Cardiac muscle cell (in vitro differentiated cells and primary cell): ENCODE measurements around the gene MAMDC2. TPM values are rescaled to one million over a fixed set of nuclear protein-coding genes. Genes with fewer than 3 reads are reported as not detected.

Source experiments
- DNase-seq, 2 donors: peaks; one replicate each; pipeline versions ENCODE4 v3.0.0 to v3.0.0-alpha.2; 2010 to 2017; ENCODE audit warnings: low read depth in 1 of 2, low spot score in 1 of 2
- H3K27ac ChIP-seq: fragments of 200-600 bp; sonication (generic); 2 replicates; pipeline ENCODE4 v1.5.1; 2016
- H3K27me3 ChIP-seq: fragments of 200-600 bp; sonication (generic); 2 replicates; pipeline ENCODE4 v1.6.0; 2016; ENCODE audit warnings: control low read depth
- H3K36me3 ChIP-seq: fragments of 200-600 bp; sonication (generic); 2 replicates; pipeline ENCODE4 v1.5.1; 2016; ENCODE audit warnings: control low read depth
- H3K4me1 ChIP-seq: fragments of 200-600 bp; sonication (generic); 2 replicates; pipeline ENCODE4 v1.8.1; 2017; ENCODE audit warnings: low read depth, mild to moderate bottlenecking, mixed run types
- H3K4me3 ChIP-seq: fragments of 200-600 bp; sonication (generic); 2 replicates; pipeline ENCODE4 v1.5.1; 2016; ENCODE audit warnings: mild to moderate bottlenecking
- H3K9me3 ChIP-seq: fragments of 200-600 bp; sonication (generic); 2 replicates; pipeline ENCODE4 v1.5.1; 2017; ENCODE audit warnings: low read depth, mild to moderate bottlenecking, control low read depth
- polyA plus RNA-seq: library from polyadenylated mRNA; unstranded; fragments of >200 nt; fragmentation: Nextera tagmentation; extraction: Ambion mirVana; gene quantifications from 2 replicates; pipeline ENCODE4 v1.2.1, GENCODE V29; 2016
- total RNA-seq: library from RNA; depleted of rRNA; stranded (reverse); fragments of >200 nt; gene quantifications from 2 replicates; pipeline ENCODE4 v1.2.3, GENCODE V29; 2016
- TF ChIP-seq, protein P1 (sequence below): IDR thresholded peaks from 2 replicates; pipeline ENCODE4 v1.5.1; 2012; ENCODE audit warnings: low read depth, mild to moderate bottlenecking, low read length

Gene MAMDC2
- total and polyA plus RNA-seq, 2 experiments from 2014 or later: 0.54 to 1.1 TPM

DNA sequence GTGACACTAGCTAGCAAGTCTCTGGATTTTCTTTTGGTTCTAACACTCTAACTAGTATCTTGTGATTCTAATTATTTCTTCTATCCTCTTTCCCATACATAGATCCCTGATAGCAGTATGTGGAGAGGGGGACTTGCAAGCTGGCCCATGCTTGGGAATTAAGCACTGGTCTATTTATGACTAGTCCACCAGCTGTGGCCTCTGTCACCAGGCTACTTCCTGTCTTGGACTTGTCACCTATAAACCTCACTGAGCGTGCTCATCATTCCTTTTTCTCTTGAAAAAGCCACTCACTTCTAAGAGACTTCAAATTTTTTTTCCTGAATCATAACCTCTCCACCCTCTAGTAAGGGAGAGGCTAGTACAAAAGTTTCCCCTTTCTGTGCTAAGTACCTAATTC is 32.3 kb upstream of the MAMDC2 start:
- no peaks in the 10 kb centered on the region for H3K9me3 ChIP-seq
- DNase-seq: no peak
- TF ChIP-seq, protein P1, sequence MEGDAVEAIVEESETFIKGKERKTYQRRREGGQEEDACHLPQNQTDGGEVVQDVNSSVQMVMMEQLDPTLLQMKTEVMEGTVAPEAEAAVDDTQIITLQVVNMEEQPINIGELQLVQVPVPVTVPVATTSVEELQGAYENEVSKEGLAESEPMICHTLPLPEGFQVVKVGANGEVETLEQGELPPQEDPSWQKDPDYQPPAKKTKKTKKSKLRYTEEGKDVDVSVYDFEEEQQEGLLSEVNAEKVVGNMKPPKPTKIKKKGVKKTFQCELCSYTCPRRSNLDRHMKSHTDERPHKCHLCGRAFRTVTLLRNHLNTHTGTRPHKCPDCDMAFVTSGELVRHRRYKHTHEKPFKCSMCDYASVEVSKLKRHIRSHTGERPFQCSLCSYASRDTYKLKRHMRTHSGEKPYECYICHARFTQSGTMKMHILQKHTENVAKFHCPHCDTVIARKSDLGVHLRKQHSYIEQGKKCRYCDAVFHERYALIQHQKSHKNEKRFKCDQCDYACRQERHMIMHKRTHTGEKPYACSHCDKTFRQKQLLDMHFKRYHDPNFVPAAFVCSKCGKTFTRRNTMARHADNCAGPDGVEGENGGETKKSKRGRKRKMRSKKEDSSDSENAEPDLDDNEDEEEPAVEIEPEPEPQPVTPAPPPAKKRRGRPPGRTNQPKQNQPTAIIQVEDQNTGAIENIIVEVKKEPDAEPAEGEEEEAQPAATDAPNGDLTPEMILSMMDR: no peak
- no peaks in the 10 kb centered on the region for H3K4me1 ChIP-seq
- no peaks in the 10 kb centered on the region for H3K36me3 ChIP-seq
- no peaks in the 10 kb centered on the region for H3K27me3 ChIP-seq
- H3K27ac ChIP-seq: no peak overlapping the region
- no peak overlapping the region for H3K4me3 ChIP-seq

DNA sequence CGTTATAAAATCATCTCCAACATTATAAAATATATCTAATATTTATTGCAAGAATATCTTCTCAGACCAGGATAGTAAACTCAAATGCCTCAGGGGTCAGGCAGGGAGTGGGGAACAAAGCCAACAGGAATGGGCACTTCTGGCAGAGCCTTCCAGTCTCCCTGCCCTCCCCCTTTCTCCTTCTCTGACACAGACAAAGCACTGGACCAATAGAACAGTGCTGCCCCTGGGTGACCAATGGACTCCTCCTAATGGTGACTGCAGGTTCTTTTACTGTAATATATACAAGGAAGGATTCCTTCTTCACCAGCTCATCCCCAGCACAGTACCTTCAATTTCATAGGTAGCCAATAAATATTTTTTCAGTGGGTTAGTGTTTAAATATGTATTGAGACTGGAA is 31.1 kb upstream of the MAMDC2 start:
- no peak overlapping the region for H3K27ac ChIP-seq
- no peaks in the 10 kb centered on the region for H3K4me1 ChIP-seq
- H3K27me3 ChIP-seq: no peaks in the 10 kb centered on the region
- DNase-seq: peak in 1 of 2 donors; percentile 7
- no peak overlapping the region for H3K4me3 ChIP-seq
- H3K9me3 ChIP-seq: no peaks in the 10 kb centered on the region
- TF ChIP-seq, protein P1: no peak
- no peaks in the 10 kb centered on the region for H3K36me3 ChIP-seq

DNA sequence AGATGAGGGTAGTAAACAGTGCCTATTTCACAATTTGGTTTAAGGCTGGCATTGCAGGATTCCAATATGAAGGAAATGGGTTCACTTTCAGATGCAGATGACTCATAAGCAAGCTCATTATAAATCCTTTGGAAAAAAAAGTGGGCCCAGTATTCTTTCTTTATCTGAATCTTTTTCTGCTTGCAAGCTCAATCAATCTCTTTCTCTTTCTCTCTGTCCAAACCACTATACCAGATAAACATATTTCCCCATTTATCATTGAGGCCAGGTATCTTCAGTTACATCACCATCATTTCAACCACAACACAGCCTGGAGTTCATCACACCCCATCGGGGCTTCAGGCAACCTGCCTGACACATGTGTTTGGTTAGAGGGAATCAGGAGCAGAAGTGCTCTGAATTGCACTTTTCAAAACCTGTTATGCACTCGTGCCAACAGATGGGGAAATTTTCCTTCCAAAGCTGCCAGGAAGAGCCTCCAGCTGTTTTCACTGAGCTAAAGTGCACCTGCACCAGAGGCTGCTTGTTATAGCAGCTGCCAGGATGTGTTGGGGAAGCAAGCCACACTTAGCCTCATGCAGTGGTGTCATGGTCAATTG is 30.0 kb upstream of the MAMDC2 start:
- TF ChIP-seq, protein P1: no peak
- Histone ChIP-seq H3K27me3 (no peaks in the 10 kb centered on the region), H3K4me3 (no peak overlapping the region), H3K4me1 (no peaks in the 10 kb centered on the region), H3K9me3 (no peaks in the 10 kb centered on the region), H3K36me3 (no peaks in the 10 kb centered on the region), H3K27ac (no peak overlapping the region)
- DNase-seq: peak in 1 of 2 donors; percentile 54

DNA sequence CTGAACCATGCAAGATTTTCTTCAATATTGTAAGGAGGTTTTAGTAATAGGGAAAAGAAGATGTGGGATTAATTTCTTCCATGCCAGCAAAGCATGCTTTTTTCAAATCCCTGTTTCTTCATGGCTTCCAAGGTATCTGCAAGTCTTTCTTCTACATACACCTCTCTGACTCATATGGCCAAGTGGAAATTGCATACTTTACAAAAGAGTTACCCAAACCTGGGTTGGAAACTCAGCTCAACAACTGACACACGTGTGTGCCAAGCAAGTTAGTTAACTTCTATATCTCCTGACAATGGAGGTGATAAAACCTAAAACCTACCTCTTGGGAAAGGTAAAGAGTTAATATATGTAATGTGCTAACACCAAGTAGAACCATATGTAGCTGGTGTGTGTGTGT is 28.5 kb upstream of the MAMDC2 start:
- Histone ChIP-seq H3K36me3 (no peaks in the 10 kb centered on the region), H3K9me3 (no peaks in the 10 kb centered on the region), H3K27ac (no peak overlapping the region), H3K27me3 (no peaks in the 10 kb centered on the region), H3K4me3 (no peak overlapping the region), H3K4me1 (no peaks in the 10 kb centered on the region)
- no peak for DNase-seq
- TF ChIP-seq, protein P1: no peak

DNA sequence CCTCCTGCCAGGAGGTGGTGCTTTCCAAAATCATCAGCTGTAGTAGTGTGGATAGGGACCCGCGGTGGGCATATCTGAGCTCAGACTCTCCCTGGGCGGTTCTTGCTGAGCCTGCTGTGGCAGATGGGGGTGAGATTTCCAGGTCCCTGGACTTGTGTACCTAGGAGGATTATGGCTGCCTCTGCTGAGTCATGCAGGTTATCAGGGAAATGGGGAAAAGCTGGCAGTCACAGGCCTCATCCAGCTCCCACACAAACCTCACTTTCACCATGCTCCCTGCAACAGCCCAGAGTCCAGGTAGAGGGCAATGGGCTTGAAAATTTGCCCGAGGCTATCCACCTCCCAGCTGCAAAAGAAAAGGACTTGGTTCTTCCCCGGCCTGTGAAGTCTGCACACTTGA is 23.4 kb upstream of the MAMDC2 start:
- Histone ChIP-seq H3K9me3 (no peaks in the 10 kb centered on the region), H3K36me3 (no peaks in the 10 kb centered on the region), H3K4me1 (no peaks in the 10 kb centered on the region), H3K4me3 (no peak overlapping the region), H3K27me3 (no peaks in the 10 kb centered on the region), H3K27ac (no peak overlapping the region)
- no peak for DNase-seq
- TF ChIP-seq, protein P1: no peak
